ENCODE results near the gene FCHO2. TPM values are rescaled to one million over a fixed set of nuclear protein-coding genes. Genes with fewer than 3 reads are reported as not detected.
A peak's percentile ranks its signal among the peaks of the same experiment; 100 is the strongest.

FCHO2 gene
- total and polyA plus RNA-seq, 7 donors: 4.0 to 19.9 (median 16.6) TPM

DNA sequence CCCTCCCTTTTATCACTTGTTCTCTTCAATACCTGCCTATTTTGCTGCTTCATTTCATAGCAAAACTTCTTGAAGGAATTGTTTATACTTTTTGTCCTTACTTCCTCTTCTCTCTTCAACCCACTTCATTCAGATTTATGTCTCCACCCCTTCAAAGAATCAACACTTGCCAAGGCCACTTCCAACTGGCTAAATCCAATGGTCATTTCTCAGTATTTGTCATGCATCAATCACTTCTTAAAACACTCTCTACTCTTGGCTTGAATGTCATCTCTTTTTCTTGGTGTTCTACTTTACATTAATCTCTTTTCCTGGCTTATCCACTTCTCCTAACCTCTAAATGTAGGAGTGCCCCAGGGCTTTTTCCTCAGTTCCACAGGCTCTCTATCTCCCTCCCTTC lies 8.3 kb upstream of the FCHO2 start:
- DNase-seq: no peak
- intact Hi-C loops (cut with DNase I): no loop called here
- TF ChIP-seq, protein P1, sequence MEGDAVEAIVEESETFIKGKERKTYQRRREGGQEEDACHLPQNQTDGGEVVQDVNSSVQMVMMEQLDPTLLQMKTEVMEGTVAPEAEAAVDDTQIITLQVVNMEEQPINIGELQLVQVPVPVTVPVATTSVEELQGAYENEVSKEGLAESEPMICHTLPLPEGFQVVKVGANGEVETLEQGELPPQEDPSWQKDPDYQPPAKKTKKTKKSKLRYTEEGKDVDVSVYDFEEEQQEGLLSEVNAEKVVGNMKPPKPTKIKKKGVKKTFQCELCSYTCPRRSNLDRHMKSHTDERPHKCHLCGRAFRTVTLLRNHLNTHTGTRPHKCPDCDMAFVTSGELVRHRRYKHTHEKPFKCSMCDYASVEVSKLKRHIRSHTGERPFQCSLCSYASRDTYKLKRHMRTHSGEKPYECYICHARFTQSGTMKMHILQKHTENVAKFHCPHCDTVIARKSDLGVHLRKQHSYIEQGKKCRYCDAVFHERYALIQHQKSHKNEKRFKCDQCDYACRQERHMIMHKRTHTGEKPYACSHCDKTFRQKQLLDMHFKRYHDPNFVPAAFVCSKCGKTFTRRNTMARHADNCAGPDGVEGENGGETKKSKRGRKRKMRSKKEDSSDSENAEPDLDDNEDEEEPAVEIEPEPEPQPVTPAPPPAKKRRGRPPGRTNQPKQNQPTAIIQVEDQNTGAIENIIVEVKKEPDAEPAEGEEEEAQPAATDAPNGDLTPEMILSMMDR (IDR thresholded peaks at IDR 0.05): no peak
- Histone ChIP-seq H3K9me3 (no peaks in the 10 kb centered on the region), H3K27me3 (ENCODE audit: insufficient read depth in 3 of 3, low read length in 2 of 3) (no peaks in the 10 kb centered on the region), H3K4me3 (no peak overlapping the region), H3K36me3 (ENCODE audit: insufficient read depth in 1 of 2, low read depth in 1 of 2) (no peaks in the 10 kb centered on the region), H3K4me1 (peaks cover 7% of the 10 kb centered on the region), H3K27ac (no peak overlapping the region)
- no peak for ATAC-seq

DNA sequence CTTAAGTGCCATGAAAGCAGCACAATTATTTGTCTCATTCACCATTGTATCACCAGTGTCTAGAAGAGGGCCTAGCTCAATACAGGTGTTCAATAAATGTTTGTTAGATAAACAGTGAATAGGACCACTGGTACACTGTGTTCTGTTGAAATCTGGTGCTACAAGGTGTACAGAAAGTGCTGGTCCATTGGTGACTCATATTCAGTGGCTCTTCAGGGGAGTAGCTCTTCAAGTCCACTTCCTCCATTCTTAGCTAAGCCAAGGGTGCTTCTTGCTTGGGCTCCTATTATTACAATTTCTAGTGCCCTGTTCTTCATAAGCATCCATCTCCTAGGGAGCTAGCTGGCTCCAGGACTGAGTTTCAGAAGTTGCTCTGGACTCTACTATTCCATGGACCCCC lies 6.4 kb upstream of the FCHO2 start:
- H3K27me3 ChIP-seq (ENCODE audit: insufficient read depth in 3 of 3, low read length in 2 of 3): no peaks in the 10 kb centered on the region
- no peak overlapping the region for H3K4me3 ChIP-seq
- TF ChIP-seq, protein P1 (IDR thresholded peaks at IDR 0.05): no peak
- no peaks in the 10 kb centered on the region for H3K36me3 ChIP-seq (ENCODE audit: insufficient read depth in 1 of 2, low read depth in 1 of 2)
- DNase-seq (no peak), ATAC-seq (no peak)
- intact Hi-C loops (cut with DNase I): no loop called here
- H3K9me3 ChIP-seq: no peaks in the 10 kb centered on the region
- no peak overlapping the region for H3K27ac ChIP-seq
- peaks cover 12% of the 10 kb centered on the region for H3K4me1 ChIP-seq

DNA sequence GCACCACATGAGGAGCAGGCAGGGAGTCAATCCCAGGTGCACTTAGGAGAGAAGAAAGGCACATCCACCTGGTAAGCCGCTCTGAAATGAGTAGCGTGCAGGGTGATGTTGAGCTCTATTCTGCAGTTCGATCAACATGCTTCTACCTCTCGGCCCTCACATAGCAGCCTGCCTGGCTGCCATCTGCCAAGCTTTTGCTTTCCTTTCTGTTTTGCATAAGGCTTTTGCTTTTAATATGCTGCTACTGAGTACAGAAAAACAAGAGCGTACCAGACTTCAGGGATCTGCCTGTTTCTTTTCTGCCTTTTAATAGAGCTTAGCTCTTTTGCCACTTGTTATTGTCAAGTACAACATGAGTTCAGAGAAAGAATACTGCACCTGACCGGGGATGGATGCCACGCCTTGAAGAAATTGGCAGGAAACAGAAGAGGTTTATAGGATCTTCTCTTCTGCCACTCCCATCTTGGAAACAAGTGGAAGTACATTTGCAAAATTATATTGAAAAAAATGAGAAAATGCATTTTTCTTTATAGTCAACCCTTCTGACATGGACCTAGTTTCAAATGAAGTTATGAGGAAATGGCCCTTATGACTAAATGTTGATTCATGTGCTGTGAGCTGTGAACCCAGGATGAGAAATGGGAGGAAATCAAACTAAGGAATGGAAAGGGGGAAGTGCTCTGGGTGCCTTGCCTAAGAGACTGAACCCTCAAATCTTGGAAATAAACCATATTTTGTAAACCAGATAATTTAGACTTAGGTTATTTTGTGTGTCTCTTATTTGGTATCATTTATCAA lies 4.0 kb upstream of the FCHO2 start:
- intact Hi-C loops (cut with DNase I): no loop called here
- no peaks in the 10 kb centered on the region for H3K27me3 ChIP-seq (ENCODE audit: insufficient read depth in 3 of 3, low read length in 2 of 3)
- H3K27ac ChIP-seq: no peak overlapping the region
- ATAC-seq (no peak), DNase-seq (no peak)
- no peaks in the 10 kb centered on the region for H3K9me3 ChIP-seq
- H3K4me3 ChIP-seq: no peak overlapping the region
- H3K36me3 ChIP-seq (ENCODE audit: insufficient read depth in 1 of 2, low read depth in 1 of 2): no peaks in the 10 kb centered on the region
- WGBS, 3 donors: 92 to 96% (median 95%) methylated on average over 7 of the region's 7 CpGs
- peaks cover 12% of the 10 kb centered on the region for H3K4me1 ChIP-seq
- TF ChIP-seq, protein P1 (IDR thresholded peaks at IDR 0.05): no peak

- Histone ChIP-seq H3K9me3 (no peaks in the 10 kb centered on the region), H3K4me1 (peaks cover 29% of the 10 kb centered on the region), H3K4me3 (peak overlapping the region; percentile 86), H3K36me3 (ENCODE audit: insufficient read depth in 1 of 2, low read depth in 1 of 2) (no peaks in the 10 kb centered on the region), H3K27ac (peak overlapping the region; percentile 96), H3K27me3 (ENCODE audit: insufficient read depth in 3 of 3, low read length in 2 of 3) (no peaks in the 10 kb centered on the region)
- DNase-seq: no peak
- 78 to 82% (median 81%) methylated on average over 7 of the region's 7 CpGs for WGBS, 3 donors
- ATAC-seq: no peak
- TF ChIP-seq, protein P1 (IDR thresholded peaks at IDR 0.05): no peak
- intact Hi-C loops (cut with DNase I): no loop called here
Observed at GRCh38 chr5:72954389-72954788, 1.5 kb upstream of the FCHO2 start.

All from psoas muscle (tissue), 8 donors.